OCI-LY7 (cell line): ENCODE measurements around the gene SYTL3.

Experiments
- CTCF ChIP-seq: fragments of 200-600 bp; sonication (generic); conservative IDR thresholded peaks from 2 replicates; pipeline ENCODE4 v1.5.1; 2014; ENCODE audit warnings: mild to moderate bottlenecking, antibody characterized with exemption, low read length, moderate library complexity, mixed read lengths
- EZH2phosphoT487 ChIP-seq: fragments of 200-600 bp; sonication (generic); IDR thresholded peaks from 2 replicates; pipeline ENCODE4 v1.6.1; 2018; ENCODE audit warnings: low read depth, borderline replicate concordance, mild to moderate bottlenecking, mixed run types, antibody characterized with exemption, low read length, moderate library complexity, mixed read lengths

DNA sequence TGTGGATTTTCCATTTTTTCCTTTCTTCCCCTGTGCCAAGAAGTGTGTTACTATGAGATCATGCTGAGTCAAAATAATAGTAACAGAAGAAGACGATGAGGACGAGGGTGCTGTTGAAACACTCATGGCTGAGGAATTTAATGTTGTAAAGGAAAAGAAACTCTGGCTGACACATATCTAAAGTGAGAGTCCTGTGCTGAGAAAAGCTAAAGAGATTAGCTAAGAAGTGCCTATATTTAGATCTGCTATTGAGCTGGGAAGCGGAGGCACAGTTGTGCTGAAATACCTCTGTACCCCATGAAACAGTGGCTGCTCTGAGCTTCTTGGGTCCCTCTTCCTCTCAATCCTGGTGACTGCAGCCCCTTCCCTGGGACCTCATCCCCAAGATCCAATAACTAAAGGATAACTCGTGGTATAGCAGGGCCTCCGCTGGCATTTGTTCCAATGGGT is 1.1 kb upstream of the SYTL3 start:
- no peak for TF ChIP-seq CTCF
- no peak for TF ChIP-seq EZH2phosphoT487
